ENCODE results near the gene NHEJ1. TPM values are rescaled to one million over a fixed set of nuclear protein-coding genes. Genes with fewer than 3 reads are reported as not detected.
A peak's percentile ranks its signal among the peaks of the same experiment; 100 is the strongest.

NHEJ1 gene
- 18.4 to 22.3 TPM (median 21.3 TPM) in 3 replicates for total RNA-seq (2021)
- Bru-seq, nascent RNA: percentile 78 among the genes with signal in this experiment
- long read RNA-seq, experiment 1, transcript NHEJ1-201 (8 exons, 2,094 nt): major isoform, 48 of 65 reads
- long read RNA-seq, experiment 1, partial matches to known transcripts: 2 of 65 reads
- long read RNA-seq, experiment 1, other reads (novel, unspliced or antisense): 15 of 65 reads
- long read RNA-seq, experiment 2, transcript NHEJ1-201 (8 exons, 2,094 nt): major isoform, 14 of 20 reads
- long read RNA-seq, experiment 2, partial matches to known transcripts: 0 of 20 reads
- long read RNA-seq, experiment 2, other reads (novel, unspliced or antisense): 6 of 20 reads
- long read RNA-seq, experiment 3, transcript NHEJ1-201 (8 exons, 2,094 nt): major isoform, 56 of 70 reads
- long read RNA-seq, experiment 3, partial matches to known transcripts: 1 of 70 reads
- long read RNA-seq, experiment 3, other reads (novel, unspliced or antisense): 13 of 70 reads

GRCh38 chr2:219160186-219161017 lies at the start of gene NHEJ1:
Gene NHEJ1 (minus strand): TSS chr2:219160815. CDS start chr2:219158362, 2,453 bp downstream.
- Mint-ChIP-seq H3K36me3 (peaks cover 8% of the 10 kb centered on the region), H3K4me1 (peaks cover 17% of the 10 kb centered on the region), H3K27me3 (ENCODE audit: low read depth) (peaks cover 19% of the 10 kb centered on the region), H3K4me3 (peak within 1 kb of the TSS; percentile 79), H3K9me3 (no peaks in the 10 kb centered on the region), H3K27ac (peak within 1 kb of the TSS; percentile 87)
- ChIA-PET POLR2A (no interaction called here), CTCF (interaction anchor here (1.0 to 7.6 kb wide), 10 partner anchors 11 to 369 kb away, joined by 3 to 97 read pairs (median 5); partner anchors contain the start of genes CNPPD1 and IHH)
- peak; percentile 99 for DNase-seq (ENCODE audit: low spot score)
- peak; percentile 96 for ATAC-seq
- no peak for TF ChIP-seq RORB (CRISPR knock-in tag; IDR thresholded peaks at IDR 0.05)
- 0 out of 2 replicates have a peak, but pooled peaks have one; percentile 27 for TF ChIP-seq HMGXB4 (CRISPR knock-in tag; IDR thresholded peaks at IDR 0.05)
- TF ChIP-seq ELF4 (CRISPR knock-in tag; IDR thresholded peaks at IDR 0.05; ENCODE audit: low read depth): no peak
- peak; percentile 77; the same call in 1 of the 2 replicates for TF ChIP-seq MYBL2 (CRISPR knock-in tag; IDR thresholded peaks at IDR 0.05)
- TF ChIP-seq RELA (CRISPR knock-in tag; IDR thresholded peaks at IDR 0.05; ENCODE audit: borderline replicate concordance): no peak
- no peak for TF ChIP-seq JUN (CRISPR knock-in tag; IDR thresholded peaks at IDR 0.05)
- peak; percentile 81 for TF ChIP-seq ETV6 (CRISPR knock-in tag; IDR thresholded peaks at IDR 0.05)
- TF ChIP-seq ATF3 (CRISPR knock-in tag; conservative IDR thresholded peaks at IDR 0.05): no peak
- no peak for TF ChIP-seq ZBTB21 (CRISPR knock-in tag; IDR thresholded peaks at IDR 0.05; ENCODE audit: borderline replicate concordance)
- TF ChIP-seq ATF1 (CRISPR knock-in tag; IDR thresholded peaks at IDR 0.05): 0 out of 2 replicates have a peak, but pooled peaks have one; percentile 49
- TF ChIP-seq SP1 (CRISPR knock-in tag; conservative IDR thresholded peaks at IDR 0.05): peak; percentile 89
- no peak for TF ChIP-seq ARID4B (CRISPR knock-in tag; IDR thresholded peaks at IDR 0.05; ENCODE audit: borderline replicate concordance)
- TF ChIP-seq FOXP4 (CRISPR knock-in tag; IDR thresholded peaks at IDR 0.05): 0 out of 2 replicates have a peak, but pooled peaks have one; percentile 53
- peak; percentile 98 for TF ChIP-seq CTCF (IDR thresholded peaks at IDR 0.05)
- 0 out of 2 replicates have a peak, but pooled peaks have one; percentile 2 for TF ChIP-seq ZNF121 (CRISPR knock-in tag; IDR thresholded peaks at IDR 0.05)
- TF ChIP-seq PRDM15 (CRISPR knock-in tag; IDR thresholded peaks at IDR 0.05): no peak
- TF ChIP-seq OVOL2 (CRISPR knock-in tag; IDR thresholded peaks at IDR 0.05; ENCODE audit: borderline replicate concordance): no peak
- TF ChIP-seq FOXP1 (CRISPR knock-in tag; IDR thresholded peaks at IDR 0.05; ENCODE audit: borderline replicate concordance): peak; percentile 84; the same call in 1 of the 2 replicates
- no peak for TF ChIP-seq ZNF317 (CRISPR knock-in tag; IDR thresholded peaks at IDR 0.05; ENCODE audit: borderline replicate concordance, low read depth)
